ENCODE results near the gene GPR137B. TPM values are rescaled to one million over a fixed set of nuclear protein-coding genes. Genes with fewer than 3 reads are reported as not detected.

Gene GPR137B
- total RNA-seq, 4 donors from 2014 or later, result 0.29 to 15.1 (median 11.2) TPM

- Histone ChIP-seq H3K4me3 (no peak overlapping the region), H3K27ac (no peak overlapping the region), H3K36me3 (no peaks in the 10 kb centered on the region), H3K4me1 (no peaks in the 10 kb centered on the region), H3K27me3 (no peaks in the 10 kb centered on the region), H3K9me3 (peaks cover 0 to 27% of the 10 kb centered on the region in 2 donors)
- intact Hi-C loops (cut with DNase I; ENCODE audit: low total_unique reads), result no loop called here
- DNase-seq, result no peak
- TF ChIP-seq CTCF (IDR thresholded peaks at IDR 0.05), result no peak
- TF ChIP-seq POLR2A (IDR thresholded peaks at IDR 0.05), result no peak
These were observed 115.8 kb downstream of the GPR137B start for GRCh38 chr1:236258114-236258622.

Other genes with a start within 250 kb of the GPR137B start
- gene NID1, start 77.4 kb upstream of the GPR137B start, total RNA-seq, result 100 to 1,000 TPM in 3 of 4 donors, 10 to 100 TPM in 1; 70.7 to 252 (median 184) TPM
- gene ERO1B, start 139.4 kb downstream of the GPR137B start, total RNA-seq, result 10 to 100 TPM; 11.5 to 55.8 (median 19.4) TPM